Right atrium auricular region (tissue), 2 donors: Measurements from ENCODE around the gene FHAD1. TPM values are rescaled to one million over a fixed set of nuclear protein-coding genes. Genes with fewer than 3 reads are reported as not detected.

ENCODE experiments used
- DNase-seq: peaks from one replicate; pipeline ENCODE4 v3.0.0-alpha.2; 2019; ENCODE audit warnings: low spot score
- H3K27ac ChIP-seq, 2 donors: fragments of 200-600 bp; sonication (generic); 1 replicate in 1 of 2; 2 replicates in 1 of 2; pipeline ENCODE4 v1.5.1; 2016 to 2019
- H3K27me3 ChIP-seq, 2 donors: fragments of 200-600 bp; sonication (generic); one replicate each; pipeline versions ENCODE4 v1.5.1 to v1.6.0; 2017 to 2019
- H3K36me3 ChIP-seq: fragments of 200-600 bp; sonication (generic); one replicate; pipeline ENCODE4 v1.5.1; 2016
- H3K4me1 ChIP-seq, 2 donors: fragments of 200-600 bp; sonication (generic); one replicate each; pipeline versions ENCODE4 v1.5.1 to v1.6.0; 2017 to 2019
- H3K4me3 ChIP-seq, 2 donors: fragments of 200-600 bp; sonication (generic); 1 replicate in 1 of 2; 2 replicates in 1 of 2; pipeline ENCODE4 v1.5.1; 2017 to 2019; ENCODE audit warnings: mild to moderate bottlenecking in 1 of 2, moderate library complexity in 1 of 2
- H3K9me3 ChIP-seq, 2 donors: fragments of 200-600 bp; sonication (generic); one replicate each; pipeline ENCODE4 v1.5.1; 2019
- total RNA-seq, 2 donors: library from RNA; depleted of rRNA; stranded (reverse); fragments of >200 nt; gene quantifications; one replicate each; pipeline ENCODE4 v1.1.0, GENCODE V29; 2016
- TF ChIP-seq, protein P1 (sequence below), 2 donors: fragments of 200-600 bp; sonication (generic); IDR thresholded peaks; one replicate each; pipeline ENCODE4 v1.5.1; 2019; ENCODE audit warnings: antibody characterized with exemption in 2 of 2

Gene FHAD1
- total RNA-seq, 2 donors from 2014 or later, result not detected

DNA sequence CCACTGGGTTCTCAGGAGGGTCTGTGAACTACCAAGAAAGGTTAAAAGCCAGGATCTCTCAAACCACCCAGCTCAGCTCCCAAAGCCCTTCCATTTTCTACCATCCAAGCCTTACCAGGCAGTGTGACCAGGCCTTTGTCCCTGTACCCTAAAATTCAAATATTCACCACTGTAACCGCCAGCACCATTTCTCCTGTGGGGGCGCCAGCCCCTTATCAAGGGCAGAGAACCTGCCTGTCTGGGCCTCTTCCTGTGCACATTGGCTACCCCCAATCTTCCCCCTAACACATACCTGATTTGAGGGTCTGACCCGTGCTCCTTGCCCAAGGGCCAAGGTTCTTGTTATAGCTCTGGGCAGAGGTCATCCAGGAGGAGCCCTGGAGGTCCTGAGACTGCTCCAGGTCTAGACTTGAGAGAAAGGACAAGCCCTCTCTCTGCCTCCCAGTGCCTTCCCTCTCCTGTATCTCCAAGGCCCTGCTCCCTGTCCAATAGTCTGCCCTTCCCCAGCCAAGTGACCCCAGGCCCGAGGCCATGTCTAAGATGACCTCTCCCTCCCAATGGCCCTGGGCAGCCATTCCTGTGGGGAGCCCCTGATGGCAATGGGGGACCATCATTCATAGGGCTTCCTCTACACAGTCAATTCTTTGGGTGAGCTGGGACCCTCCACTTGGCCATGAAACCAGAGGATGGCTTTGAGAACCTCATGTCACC is 78.5 kb downstream of the FHAD1 start:
- TF ChIP-seq, protein P1, sequence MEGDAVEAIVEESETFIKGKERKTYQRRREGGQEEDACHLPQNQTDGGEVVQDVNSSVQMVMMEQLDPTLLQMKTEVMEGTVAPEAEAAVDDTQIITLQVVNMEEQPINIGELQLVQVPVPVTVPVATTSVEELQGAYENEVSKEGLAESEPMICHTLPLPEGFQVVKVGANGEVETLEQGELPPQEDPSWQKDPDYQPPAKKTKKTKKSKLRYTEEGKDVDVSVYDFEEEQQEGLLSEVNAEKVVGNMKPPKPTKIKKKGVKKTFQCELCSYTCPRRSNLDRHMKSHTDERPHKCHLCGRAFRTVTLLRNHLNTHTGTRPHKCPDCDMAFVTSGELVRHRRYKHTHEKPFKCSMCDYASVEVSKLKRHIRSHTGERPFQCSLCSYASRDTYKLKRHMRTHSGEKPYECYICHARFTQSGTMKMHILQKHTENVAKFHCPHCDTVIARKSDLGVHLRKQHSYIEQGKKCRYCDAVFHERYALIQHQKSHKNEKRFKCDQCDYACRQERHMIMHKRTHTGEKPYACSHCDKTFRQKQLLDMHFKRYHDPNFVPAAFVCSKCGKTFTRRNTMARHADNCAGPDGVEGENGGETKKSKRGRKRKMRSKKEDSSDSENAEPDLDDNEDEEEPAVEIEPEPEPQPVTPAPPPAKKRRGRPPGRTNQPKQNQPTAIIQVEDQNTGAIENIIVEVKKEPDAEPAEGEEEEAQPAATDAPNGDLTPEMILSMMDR (IDR thresholded peaks at IDR 0.05), result no peak
- peaks cover 0 to 1% of the 10 kb centered on the region in 2 donors for H3K9me3 ChIP-seq
- no peak for DNase-seq
- H3K4me3 ChIP-seq, result no peak overlapping the region
- no peaks in the 10 kb centered on the region for H3K27me3 ChIP-seq
- H3K27ac ChIP-seq, result no peak overlapping the region
- peaks cover 0 to 23% of the 10 kb centered on the region in 2 donors for H3K4me1 ChIP-seq
- no peaks in the 10 kb centered on the region for H3K36me3 ChIP-seq

DNA sequence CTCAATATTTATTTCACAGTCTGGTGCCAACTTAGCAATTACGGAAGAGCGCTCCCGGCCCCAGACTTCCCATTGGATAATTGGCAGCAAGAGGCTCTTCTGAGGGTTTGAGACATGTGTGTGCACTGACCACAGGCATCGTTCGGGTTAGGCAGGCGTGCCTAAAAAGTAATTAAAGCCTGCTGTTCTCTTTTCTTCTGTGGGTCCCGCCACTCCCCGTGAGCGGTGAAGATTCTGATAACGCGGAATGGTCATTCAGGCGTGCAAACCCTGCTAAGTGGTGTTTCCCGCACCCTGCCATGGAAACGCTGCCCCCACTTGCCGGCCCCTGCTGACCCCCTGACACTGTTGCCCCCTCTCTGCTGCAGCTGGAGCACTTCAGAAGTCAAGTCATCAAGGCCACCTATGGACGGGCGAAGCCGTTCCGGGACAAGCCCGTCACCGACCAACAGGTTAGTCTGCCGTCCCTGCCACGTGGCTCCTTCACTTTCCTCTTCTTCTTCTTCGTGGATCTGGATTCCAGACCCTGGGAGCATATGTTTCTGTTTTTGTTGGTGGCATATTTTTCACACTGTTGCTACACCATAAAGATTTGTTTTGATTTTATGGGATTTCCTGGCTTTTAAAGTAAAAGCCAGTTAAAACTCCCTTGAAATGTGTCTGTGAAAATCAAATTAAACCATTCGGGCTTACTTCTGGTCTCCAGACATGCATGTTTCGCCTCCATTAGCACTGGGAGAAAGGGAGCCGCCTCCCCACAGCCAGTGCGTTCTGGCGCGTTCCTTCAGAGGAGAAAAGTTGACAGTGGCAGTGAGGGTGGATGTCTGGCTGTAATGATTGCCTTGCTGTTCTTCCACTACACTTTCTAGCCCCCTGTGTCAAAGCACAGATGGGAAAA is 79.9 kb downstream of the FHAD1 start:
- Histone ChIP-seq H3K27ac (no peak overlapping the region), H3K9me3 (no peaks in the 10 kb centered on the region), H3K27me3 (no peaks in the 10 kb centered on the region), H3K4me3 (no peak overlapping the region), H3K36me3 (no peaks in the 10 kb centered on the region), H3K4me1 (peaks cover 0 to 23% of the 10 kb centered on the region in 2 donors)
- no peak for DNase-seq
- TF ChIP-seq, protein P1 (IDR thresholded peaks at IDR 0.05), result no peak

DNA sequence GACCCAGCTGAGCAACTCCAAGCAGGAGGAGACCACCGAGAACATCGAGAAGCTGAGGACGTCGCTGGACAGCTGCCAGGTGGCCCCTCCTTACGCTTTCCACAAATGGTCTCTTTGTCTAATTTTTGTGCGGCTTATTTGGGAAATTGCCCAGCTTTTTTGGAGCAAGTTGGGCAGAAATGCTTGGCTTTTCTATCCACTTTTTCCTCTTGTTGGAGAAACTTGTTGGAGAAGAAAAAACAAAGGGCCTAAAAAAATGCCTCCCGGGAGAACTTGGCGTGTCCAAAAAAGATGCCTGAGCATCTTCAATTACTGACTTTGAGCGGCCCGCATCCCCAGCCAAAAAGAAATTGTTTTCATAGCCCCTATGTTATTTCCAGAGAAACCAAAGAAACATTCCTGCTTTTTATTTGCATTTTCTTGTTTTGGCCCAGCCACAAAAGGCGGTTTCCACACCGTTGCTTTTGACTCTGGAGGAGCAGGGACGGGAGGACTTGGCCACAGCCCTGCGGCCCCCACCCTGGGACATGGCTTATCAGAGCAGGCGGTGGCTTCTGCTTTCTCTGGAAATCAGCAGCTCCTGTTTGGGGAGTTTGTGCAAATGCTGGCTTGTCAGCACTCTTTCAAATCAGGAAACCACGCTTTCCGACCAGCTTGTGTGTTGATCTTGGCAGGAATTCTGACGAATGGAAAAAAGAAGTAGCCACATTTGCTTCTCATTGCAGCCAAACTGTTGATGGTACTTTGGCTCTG is 81.5 kb downstream of the FHAD1 start:
- peak; percentile 81 for DNase-seq
- Histone ChIP-seq H3K27ac (peak overlapping the region in 1 of 2 donors; percentile 40), H3K4me3 (no peak overlapping the region), H3K4me1 (peaks cover 0 to 23% of the 10 kb centered on the region in 2 donors), H3K9me3 (no peaks in the 10 kb centered on the region), H3K27me3 (no peaks in the 10 kb centered on the region), H3K36me3 (no peaks in the 10 kb centered on the region)
- TF ChIP-seq, protein P1 (IDR thresholded peaks at IDR 0.05), result no peak

DNA sequence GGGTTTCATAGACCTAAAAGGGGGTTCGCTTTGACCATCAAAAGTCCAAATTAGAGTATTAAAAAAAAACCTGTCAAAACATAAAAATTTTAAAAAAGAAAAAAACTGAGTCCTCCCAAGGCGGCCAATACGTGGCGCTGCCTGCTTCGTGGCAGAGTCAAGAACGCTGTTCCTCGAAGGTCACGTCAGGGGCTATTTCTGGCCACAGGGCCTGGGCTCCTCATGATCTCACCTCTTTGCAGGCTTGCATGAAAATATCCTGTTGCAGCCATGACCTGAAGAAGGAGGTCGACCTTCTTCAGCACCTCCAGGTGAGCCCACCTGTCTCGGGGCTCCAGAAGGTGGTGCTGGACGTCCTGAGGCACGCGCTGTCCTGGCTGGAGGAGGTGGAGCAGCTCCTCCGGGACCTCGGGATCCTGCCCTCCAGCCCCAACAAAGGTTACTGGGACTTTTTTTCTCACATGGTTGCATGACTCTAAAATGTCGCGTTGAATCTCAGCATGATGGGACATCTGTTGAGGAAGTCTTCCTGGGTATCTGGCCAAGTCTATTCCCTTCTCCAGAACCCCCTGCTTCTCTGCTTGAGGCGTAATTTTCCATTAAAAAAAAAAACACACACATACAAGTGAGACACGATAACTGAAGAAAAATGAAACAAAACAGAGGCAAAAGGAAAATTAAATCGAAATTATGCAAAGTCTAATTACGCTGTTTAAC is 82.2 kb downstream of the FHAD1 start:
- H3K36me3 ChIP-seq, result no peaks in the 10 kb centered on the region
- H3K4me3 ChIP-seq, result no peak overlapping the region
- H3K27me3 ChIP-seq, result no peaks in the 10 kb centered on the region
- peaks cover 0 to 19% of the 10 kb centered on the region in 2 donors for H3K4me1 ChIP-seq
- H3K9me3 ChIP-seq, result no peaks in the 10 kb centered on the region
- no peak for DNase-seq
- H3K27ac ChIP-seq, result peak overlapping the region in 1 of 2 donors; percentile 40
- TF ChIP-seq, protein P1 (IDR thresholded peaks at IDR 0.05), result peak; percentile 16 to 78

DNA sequence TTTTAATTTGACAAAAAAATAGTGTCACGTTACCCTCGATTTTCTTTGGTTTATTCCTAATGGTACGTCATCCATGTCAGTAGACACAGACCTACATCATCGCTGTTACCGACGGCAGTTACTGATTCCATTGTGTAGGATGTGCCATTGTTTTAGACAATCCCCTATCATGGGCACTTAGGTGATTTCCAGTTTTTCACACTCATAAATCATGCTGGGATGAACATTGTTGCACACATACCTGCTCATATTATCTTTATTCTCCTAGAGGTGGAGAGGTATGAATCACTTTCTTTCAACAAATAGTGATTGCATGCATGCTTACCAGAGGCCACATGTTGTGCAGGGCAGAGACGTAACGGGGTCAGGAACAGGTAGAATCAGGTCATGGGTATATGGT is 83.0 kb downstream of the FHAD1 start:
- H3K4me3 ChIP-seq, result no peak overlapping the region
- H3K4me1 ChIP-seq, result peaks cover 0 to 19% of the 10 kb centered on the region in 2 donors
- H3K27ac ChIP-seq, result no peak overlapping the region
- DNase-seq, result no peak
- H3K9me3 ChIP-seq, result no peaks in the 10 kb centered on the region
- H3K27me3 ChIP-seq, result no peaks in the 10 kb centered on the region
- H3K36me3 ChIP-seq, result no peaks in the 10 kb centered on the region
- TF ChIP-seq, protein P1 (IDR thresholded peaks at IDR 0.05), result no peak
